OCI-LY1 (cell line): ENCODE results near the gene KCNJ4.

Experiments used
- CTCF ChIP-seq: fragments of 200-600 bp; sonication (generic), shearing (Covaris generic); IDR thresholded peaks from 2 replicates; pipeline ENCODE4 v1.5.1; 2017; ENCODE audit warnings: mild to moderate bottlenecking, antibody characterized with exemption, low read length, moderate library complexity, mixed read lengths
- EZH2 ChIP-seq: fragments of 200-600 bp; sonication (generic), shearing (Covaris generic); IDR thresholded peaks from 2 replicates; pipeline ENCODE4 v1.8.0; 2017; ENCODE audit warnings: borderline replicate concordance, mixed run types, mild to moderate bottlenecking, antibody characterized with exemption, low read length, moderate library complexity, mixed read lengths

- TF ChIP-seq CTCF (no peak), EZH2 (no peak)
These were observed 19.0 kb downstream of the KCNJ4 start for GRCh38 chr22:38435965-38436364.
